ENCODE results near the gene KDM4D. TPM values are rescaled to one million over a fixed set of nuclear protein-coding genes. Genes with fewer than 3 reads are reported as not detected.

The KDM4D gene
- total RNA-seq, 4 donors from 2014 or later, result 0.12 to 1.5 (median 0.56) TPM

GRCh38 chr11:94997437-94997836 lies 23.9 kb downstream of the KDM4D start:
- H3K9me3 ChIP-seq, result no peaks in the 10 kb centered on the region
- in situ Hi-C loops (cut with MboI; ENCODE audit: low sequenced_read_pairs in 4 of 4) (loop anchor here in 1 of 4 donors (25.0 kb wide), 1 partner anchor 765 kb away; no protein-coding TSS in a partner anchor), intact Hi-C loops (cut with DNase I; ENCODE audit: low total_unique reads) (no loop called here)
- no peak overlapping the region for H3K4me3 ChIP-seq
- H3K27ac ChIP-seq, result no peak overlapping the region
- H3K36me3 ChIP-seq, result no peaks in the 10 kb centered on the region
- DNase-seq (no peak), ATAC-seq (no peak)
- no peaks in the 10 kb centered on the region for H3K27me3 ChIP-seq
- no peaks in the 10 kb centered on the region for H3K4me1 ChIP-seq
- TF ChIP-seq CTCF (IDR thresholded peaks at IDR 0.05 in 4 of 5, conservative IDR thresholded peaks at IDR 0.05 in 1 of 5) (no peak), POLR2A (IDR thresholded peaks at IDR 0.05) (no peak)

- H3K27ac ChIP-seq, result no peak overlapping the region
- ATAC-seq, result no peak
- H3K9me3 ChIP-seq, result no peaks in the 10 kb centered on the region
- DNase-seq, result no peak
- intact Hi-C loops (cut with DNase I; ENCODE audit: low total_unique reads), result no loop called here
- H3K36me3 ChIP-seq, result no peaks in the 10 kb centered on the region
- no peak overlapping the region for H3K4me3 ChIP-seq
- TF ChIP-seq CTCF (IDR thresholded peaks at IDR 0.05 in 4 of 5, conservative IDR thresholded peaks at IDR 0.05 in 1 of 5), result no peak
- TF ChIP-seq POLR2A (IDR thresholded peaks at IDR 0.05), result no peak
- H3K4me1 ChIP-seq, result no peaks in the 10 kb centered on the region
- H3K27me3 ChIP-seq, result no peaks in the 10 kb centered on the region
- in situ Hi-C loops (cut with MboI; ENCODE audit: low sequenced_read_pairs in 4 of 4), result loop anchor here in 1 of 4 donors (25.0 kb wide), 1 partner anchor 764 kb away; no protein-coding TSS in a partner anchor
Measured at GRCh38 chr11:94998285-94998684, 24.8 kb downstream of the KDM4D start.

GRCh38 chr11:95003716-95004115 lies 30.2 kb downstream of the KDM4D start:
- H3K36me3 ChIP-seq, result no peaks in the 10 kb centered on the region
- H3K27ac ChIP-seq, result no peak overlapping the region
- DNase-seq (no peak), ATAC-seq (no peak)
- TF ChIP-seq CTCF (IDR thresholded peaks at IDR 0.05 in 4 of 5, conservative IDR thresholded peaks at IDR 0.05 in 1 of 5), result no peak
- in situ Hi-C loops (cut with MboI; ENCODE audit: low sequenced_read_pairs in 4 of 4), result no loop called here
- intact Hi-C loops (cut with DNase I; ENCODE audit: low total_unique reads), result no loop called here
- no peaks in the 10 kb centered on the region for H3K4me1 ChIP-seq
- H3K9me3 ChIP-seq, result no peaks in the 10 kb centered on the region
- H3K4me3 ChIP-seq, result no peak overlapping the region
- no peaks in the 10 kb centered on the region for H3K27me3 ChIP-seq

- DNase-seq (no peak), ATAC-seq (no peak)
- Histone ChIP-seq H3K4me3 (no peak overlapping the region), H3K27ac (no peak overlapping the region), H3K27me3 (no peaks in the 10 kb centered on the region), H3K36me3 (no peaks in the 10 kb centered on the region), H3K9me3 (no peaks in the 10 kb centered on the region), H3K4me1 (no peaks in the 10 kb centered on the region)
- in situ Hi-C loops (cut with MboI; ENCODE audit: low sequenced_read_pairs in 4 of 4) (no loop called here), intact Hi-C loops (cut with DNase I; ENCODE audit: low total_unique reads) (no loop called here)
- TF ChIP-seq POLR2A (IDR thresholded peaks at IDR 0.05), result no peak
- no peak for TF ChIP-seq CTCF (IDR thresholded peaks at IDR 0.05 in 4 of 5, conservative IDR thresholded peaks at IDR 0.05 in 1 of 5)
Measured at GRCh38 chr11:95005642-95006041, 32.1 kb downstream of the KDM4D start.

- no peak for ATAC-seq
- intact Hi-C loops (cut with DNase I; ENCODE audit: low total_unique reads) (no loop called here), in situ Hi-C loops (cut with MboI; ENCODE audit: low sequenced_read_pairs in 4 of 4) (no loop called here)
- no peaks in the 10 kb centered on the region for H3K9me3 ChIP-seq
- H3K27ac ChIP-seq, result no peak overlapping the region
- no peaks in the 10 kb centered on the region for H3K27me3 ChIP-seq
- H3K4me3 ChIP-seq, result no peak overlapping the region
- no peaks in the 10 kb centered on the region for H3K36me3 ChIP-seq
- no peak for TF ChIP-seq CTCF (IDR thresholded peaks at IDR 0.05 in 4 of 5, conservative IDR thresholded peaks at IDR 0.05 in 1 of 5)
- no peak for TF ChIP-seq POLR2A (IDR thresholded peaks at IDR 0.05)
- no peak for DNase-seq
- H3K4me1 ChIP-seq, result no peaks in the 10 kb centered on the region
Measured at GRCh38 chr11:95011376-95011775, 37.9 kb downstream of the KDM4D start.

All from gastrocnemius medialis (tissue), 4 donors.